Measurements from ENCODE around the gene PCDH9.

DNA sequence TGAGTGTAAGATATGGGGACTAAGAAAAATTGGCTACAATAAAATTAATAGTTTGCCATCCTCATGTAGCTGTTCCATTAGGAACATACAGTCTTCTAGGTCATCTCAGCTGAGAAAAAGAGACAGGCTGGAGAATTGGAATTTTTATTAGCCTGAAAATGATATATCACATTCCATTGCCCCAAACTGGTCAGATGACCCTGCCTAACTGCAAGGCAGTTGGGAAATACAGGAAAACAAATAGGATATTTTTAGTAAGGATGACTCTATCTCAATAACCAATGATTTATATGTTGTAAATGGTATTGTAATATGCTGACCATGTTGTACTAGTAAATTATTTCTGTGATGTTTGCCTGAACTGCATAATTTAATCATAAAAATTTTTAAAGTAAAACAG, 673.8 kb downstream of the PCDH9 start:
- TF ChIP-seq, protein P1, sequence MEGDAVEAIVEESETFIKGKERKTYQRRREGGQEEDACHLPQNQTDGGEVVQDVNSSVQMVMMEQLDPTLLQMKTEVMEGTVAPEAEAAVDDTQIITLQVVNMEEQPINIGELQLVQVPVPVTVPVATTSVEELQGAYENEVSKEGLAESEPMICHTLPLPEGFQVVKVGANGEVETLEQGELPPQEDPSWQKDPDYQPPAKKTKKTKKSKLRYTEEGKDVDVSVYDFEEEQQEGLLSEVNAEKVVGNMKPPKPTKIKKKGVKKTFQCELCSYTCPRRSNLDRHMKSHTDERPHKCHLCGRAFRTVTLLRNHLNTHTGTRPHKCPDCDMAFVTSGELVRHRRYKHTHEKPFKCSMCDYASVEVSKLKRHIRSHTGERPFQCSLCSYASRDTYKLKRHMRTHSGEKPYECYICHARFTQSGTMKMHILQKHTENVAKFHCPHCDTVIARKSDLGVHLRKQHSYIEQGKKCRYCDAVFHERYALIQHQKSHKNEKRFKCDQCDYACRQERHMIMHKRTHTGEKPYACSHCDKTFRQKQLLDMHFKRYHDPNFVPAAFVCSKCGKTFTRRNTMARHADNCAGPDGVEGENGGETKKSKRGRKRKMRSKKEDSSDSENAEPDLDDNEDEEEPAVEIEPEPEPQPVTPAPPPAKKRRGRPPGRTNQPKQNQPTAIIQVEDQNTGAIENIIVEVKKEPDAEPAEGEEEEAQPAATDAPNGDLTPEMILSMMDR (IDR thresholded peaks at IDR 0.05; ENCODE audit: low read depth, low read length) = no peak
- TF ChIP-seq EZH2phosphoT487 (IDR thresholded peaks at IDR 0.05; ENCODE audit: low read depth) = no peak

Measured in OCI-LY3 (cell line).